RWPE1 (cell line): ENCODE data around the gene ADGRL3.

Experiments
- CTCF ChIA-PET: fragments of 350-600 bp; sonication (Branson Sonifier 250); formaldehyde crosslinking; extraction: SDS; loops from one replicate; lab custom pipeline; 2021; lab: Yijun Ruan, JAX
- POLR2A ChIA-PET: fragments of 400-600 bp; formaldehyde crosslinking; extraction: SDS; loops from one replicate; lab custom pipeline; 2020; ENCODE audit warnings: antibody characterized with exemption; ENCODE audit not compliant: low non-redundant PET; lab: Yijun Ruan, JAX
- DNase-seq: peaks from one replicate; pipeline ENCODE4 v3.0.0; 2012; ENCODE audit warnings: low spot score
- H3K27ac ChIP-seq: fragments of 450-650 bp; 2 replicates; pipeline ENCODE4 v1.5.1; 2017
- TF ChIP-seq, protein P1 (sequence below): fragments of 450-650 bp; conservative IDR thresholded peaks from 2 replicates; pipeline ENCODE4 v1.5.1; 2017; ENCODE audit warnings: low read depth, mild to moderate bottlenecking

ADGRL3 gene

DNA sequence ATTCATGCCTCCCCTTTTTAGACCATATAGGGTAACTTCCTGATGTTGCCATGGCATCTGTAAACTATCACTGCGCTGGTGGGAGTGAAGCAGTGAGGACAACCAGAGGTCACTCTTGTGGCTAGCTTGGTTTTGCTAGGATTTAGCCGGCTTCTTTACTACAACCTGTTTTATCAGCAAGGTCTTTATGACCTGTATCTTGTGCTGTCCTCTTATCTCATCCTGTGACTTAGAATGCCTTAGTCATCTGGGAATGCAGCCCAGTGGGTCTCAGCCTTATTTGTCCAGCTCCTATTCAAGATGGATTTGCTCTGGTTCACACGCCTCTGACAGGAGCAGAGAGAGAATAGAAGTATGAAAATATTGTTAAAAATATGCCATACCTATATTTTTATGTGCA is 355.7 kb downstream of the ADGRL3 start:
- ChIA-PET CTCF (no interaction called here), POLR2A (no interaction called here)
- no peak overlapping the region for H3K27ac ChIP-seq
- DNase-seq: no peak
- TF ChIP-seq, protein P1, sequence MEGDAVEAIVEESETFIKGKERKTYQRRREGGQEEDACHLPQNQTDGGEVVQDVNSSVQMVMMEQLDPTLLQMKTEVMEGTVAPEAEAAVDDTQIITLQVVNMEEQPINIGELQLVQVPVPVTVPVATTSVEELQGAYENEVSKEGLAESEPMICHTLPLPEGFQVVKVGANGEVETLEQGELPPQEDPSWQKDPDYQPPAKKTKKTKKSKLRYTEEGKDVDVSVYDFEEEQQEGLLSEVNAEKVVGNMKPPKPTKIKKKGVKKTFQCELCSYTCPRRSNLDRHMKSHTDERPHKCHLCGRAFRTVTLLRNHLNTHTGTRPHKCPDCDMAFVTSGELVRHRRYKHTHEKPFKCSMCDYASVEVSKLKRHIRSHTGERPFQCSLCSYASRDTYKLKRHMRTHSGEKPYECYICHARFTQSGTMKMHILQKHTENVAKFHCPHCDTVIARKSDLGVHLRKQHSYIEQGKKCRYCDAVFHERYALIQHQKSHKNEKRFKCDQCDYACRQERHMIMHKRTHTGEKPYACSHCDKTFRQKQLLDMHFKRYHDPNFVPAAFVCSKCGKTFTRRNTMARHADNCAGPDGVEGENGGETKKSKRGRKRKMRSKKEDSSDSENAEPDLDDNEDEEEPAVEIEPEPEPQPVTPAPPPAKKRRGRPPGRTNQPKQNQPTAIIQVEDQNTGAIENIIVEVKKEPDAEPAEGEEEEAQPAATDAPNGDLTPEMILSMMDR: no peak

DNA sequence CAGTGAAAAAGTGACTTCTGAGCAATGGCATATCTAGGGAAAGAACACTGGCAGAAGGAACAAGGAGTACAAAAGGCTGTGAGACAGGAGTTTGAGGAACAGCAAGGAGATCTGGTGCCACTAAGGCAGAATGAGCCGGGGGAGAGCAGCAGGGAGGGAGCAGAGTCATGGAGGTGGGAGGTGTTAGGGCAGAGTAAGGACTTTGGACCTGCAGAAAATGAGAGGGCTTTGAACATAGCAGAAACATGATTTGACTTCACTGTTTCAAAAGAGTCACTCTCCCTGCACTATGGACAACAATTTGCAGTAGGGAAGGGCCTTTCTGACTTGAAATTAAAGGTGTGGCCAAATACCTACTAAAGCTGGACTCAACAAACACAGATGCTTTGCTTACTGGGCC is 356.2 kb downstream of the ADGRL3 start:
- POLR2A ChIA-PET: no interaction called here
- no peak overlapping the region for H3K27ac ChIP-seq
- no peak for DNase-seq
- CTCF ChIA-PET: no interaction called here
- TF ChIP-seq, protein P1: no peak

GRCh38 chr4:61559396-61559795 is 359.3 kb downstream of the ADGRL3 start:
- TF ChIP-seq, protein P1: no peak
- CTCF ChIA-PET: no interaction called here
- no peak for DNase-seq
- no peak overlapping the region for H3K27ac ChIP-seq
- POLR2A ChIA-PET: no interaction called here

- DNase-seq: no peak
- CTCF ChIA-PET: no interaction called here
- TF ChIP-seq, protein P1: no peak
- POLR2A ChIA-PET: no interaction called here
- no peak overlapping the region for H3K27ac ChIP-seq
Observed at GRCh38 chr4:61561028-61561427, 360.9 kb downstream of the ADGRL3 start.

DNA sequence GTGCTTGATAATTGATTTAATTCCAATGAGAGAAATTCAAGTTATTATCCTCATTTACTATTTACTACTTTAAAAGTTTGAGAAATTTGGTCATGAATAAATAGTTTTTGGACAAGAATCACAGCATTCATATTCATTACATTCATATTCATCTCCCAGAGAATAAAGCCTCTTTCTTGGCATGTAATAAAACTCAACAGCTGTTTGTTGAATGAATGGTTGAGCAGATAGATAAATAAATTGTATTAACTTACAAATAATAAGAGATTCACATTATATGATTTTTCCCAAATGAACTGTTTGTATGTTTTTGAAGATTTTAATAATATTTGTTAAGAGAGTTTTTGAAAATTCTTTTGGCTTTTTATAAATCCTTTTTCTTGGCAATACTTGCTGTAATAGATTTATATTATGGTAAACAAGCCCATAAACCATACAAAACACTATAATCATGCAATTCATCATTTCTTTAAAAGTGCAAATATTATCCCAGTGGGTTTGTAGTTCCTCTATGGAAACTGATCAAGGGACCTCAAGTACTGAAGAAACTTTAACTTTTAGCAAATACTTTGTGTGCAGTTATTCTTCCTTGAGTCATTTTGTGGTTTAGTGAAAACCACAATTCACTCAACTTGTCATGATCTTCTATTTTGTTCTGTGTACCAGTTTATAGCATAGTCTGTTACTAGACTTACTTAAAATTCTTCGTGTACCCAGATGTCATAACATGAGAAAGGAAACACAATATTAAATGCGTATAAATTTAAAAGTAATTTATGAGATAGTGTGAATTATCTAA is 371.8 kb downstream of the ADGRL3 start:
- ChIA-PET POLR2A (no interaction called here), CTCF (no interaction called here)
- TF ChIP-seq, protein P1: no peak
- H3K27ac ChIP-seq: no peak overlapping the region
- DNase-seq: peak; percentile 0

DNA sequence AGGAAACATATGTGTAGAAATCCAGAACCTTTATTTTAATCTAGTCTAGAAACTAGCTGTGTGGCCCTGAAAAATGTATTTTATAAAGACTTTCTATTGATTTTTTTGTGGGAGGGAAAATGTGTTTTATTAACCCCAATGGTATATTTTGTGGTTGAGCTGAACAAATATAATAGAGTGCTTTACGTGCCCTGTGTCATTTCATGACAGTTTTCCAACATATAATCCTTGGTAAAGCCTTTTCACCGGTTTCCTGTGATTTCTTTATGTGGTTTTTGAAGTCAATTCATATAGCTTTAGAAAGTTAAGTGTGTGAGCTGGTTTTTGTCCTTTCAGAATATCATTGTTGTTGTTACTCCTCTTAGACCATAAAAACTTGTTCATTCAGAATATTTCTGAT is 375.7 kb downstream of the ADGRL3 start:
- TF ChIP-seq, protein P1: no peak
- no peak overlapping the region for H3K27ac ChIP-seq
- DNase-seq: no peak
- POLR2A ChIA-PET: no interaction called here
- CTCF ChIA-PET: no interaction called here
